ENCODE results near the gene MASP2.

DNA sequence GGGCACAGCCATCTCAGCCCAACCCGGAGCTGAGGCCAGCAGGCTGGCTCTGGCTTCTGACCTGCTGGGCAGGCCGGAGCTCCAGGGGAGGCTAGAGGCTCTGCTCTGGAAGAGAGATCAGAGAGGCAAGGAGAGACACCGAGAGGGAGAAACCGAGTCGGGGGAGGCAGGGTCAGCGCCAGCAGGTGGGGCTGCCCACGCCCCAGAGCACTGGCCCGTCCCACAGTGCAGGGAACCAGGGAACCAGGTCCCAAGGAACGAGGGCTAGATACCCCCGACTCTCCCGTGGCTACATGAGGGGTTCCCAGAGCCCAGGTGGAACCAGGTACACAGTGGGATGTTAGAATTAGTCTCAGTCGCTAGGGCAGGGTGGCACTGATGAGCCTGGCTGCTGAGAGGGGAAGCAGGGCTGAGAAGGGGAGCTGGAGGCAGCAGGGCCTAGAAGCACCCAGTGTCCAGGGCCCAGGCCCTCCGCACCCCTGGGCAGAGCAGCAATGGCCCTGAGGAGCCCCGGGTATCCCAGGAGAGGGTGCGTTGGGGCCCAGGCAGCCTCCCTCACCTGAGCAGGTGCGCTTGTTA, 2.1 kb downstream of the MASP2 start:
- TF ChIP-seq CTCF (IDR thresholded peaks at IDR 0.05), result no peak
- TF ChIP-seq, protein P1, sequence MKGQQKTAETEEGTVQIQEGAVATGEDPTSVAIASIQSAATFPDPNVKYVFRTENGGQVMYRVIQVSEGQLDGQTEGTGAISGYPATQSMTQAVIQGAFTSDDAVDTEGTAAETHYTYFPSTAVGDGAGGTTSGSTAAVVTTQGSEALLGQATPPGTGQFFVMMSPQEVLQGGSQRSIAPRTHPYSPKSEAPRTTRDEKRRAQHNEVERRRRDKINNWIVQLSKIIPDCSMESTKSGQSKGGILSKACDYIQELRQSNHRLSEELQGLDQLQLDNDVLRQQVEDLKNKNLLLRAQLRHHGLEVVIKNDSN (IDR thresholded peaks at IDR 0.05; ENCODE audit: borderline replicate concordance, low read depth), result no peak

All from SK-N-SH (cell line).